Stimulated activated CD8-positive, alpha-beta memory T cell treated with anti-CD3 and anti-CD28 coated beads, Interleukin-4, amount 100 ng/mL, for 48 hours (primary cell): Measurements from ENCODE around the gene SCN3A.

Source experiments
- DNase-seq: peaks from one replicate; pipeline ENCODE4 v3.0.0-alpha.2; 2020

SCN3A gene

DNA sequence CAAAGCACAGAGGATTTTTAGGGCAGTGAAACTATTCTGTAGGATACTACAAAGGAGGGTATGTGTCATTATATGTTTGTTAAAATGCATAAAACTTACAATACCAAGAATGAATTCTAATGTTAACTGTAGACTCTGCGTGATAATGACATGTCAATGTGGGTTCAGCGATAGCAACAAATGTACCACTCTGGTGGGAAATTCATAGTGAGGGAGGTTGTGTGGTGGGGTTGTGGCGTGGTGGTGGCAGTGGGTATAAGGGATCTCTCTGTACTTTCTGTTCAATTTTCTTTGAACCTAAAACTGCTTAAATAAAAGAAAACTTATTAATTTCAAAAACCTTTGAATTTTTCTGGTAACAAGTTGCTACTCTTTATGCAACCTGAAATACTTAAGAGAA is 149.2 kb downstream of the SCN3A start:
- no peak for DNase-seq

DNA sequence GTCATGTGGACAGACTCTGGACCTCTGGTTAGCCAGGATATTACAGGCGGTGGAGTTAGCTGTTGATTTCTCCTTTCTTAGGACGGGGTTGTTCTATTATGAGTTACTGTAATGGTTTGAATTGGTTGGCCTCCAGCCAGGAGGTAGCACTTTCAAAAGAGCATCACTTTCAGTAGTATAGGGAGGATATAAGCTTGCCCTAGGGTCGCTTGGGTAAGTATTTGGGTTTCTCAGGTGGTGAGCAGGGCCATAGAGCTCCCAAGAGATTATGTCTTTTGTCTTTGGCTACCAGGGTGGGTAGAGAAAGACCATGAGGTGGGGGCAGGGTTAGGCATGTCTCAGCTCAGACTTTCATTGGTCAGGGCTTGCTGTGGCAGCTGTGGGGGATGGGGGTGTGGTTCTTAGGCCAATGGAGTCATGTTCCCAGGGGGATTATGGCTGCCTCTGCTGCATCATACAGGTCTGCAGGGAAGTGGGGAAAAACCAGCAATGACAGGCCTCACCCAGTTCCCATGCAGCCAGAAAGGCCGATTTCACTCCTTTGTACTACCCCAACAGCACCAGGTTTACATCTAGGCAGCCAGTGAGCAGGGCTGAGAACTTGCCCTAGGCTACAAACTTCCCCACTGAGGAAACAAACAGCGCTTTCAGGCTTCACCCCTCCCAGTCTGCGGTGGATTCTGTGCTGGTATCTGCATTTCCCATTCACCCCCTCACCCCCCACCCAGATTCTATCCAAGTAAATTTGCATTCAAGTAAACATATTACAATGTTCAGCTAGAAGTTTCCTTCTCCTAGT is 159.1 kb downstream of the SCN3A start:
- DNase-seq = no peak
